GM18858 (cell line): Measurements from ENCODE around the gene CLSTN1.
"Not testable (repeated sequence)": the region's sequence is repeated elsewhere in the genome, so short reads cannot be mapped to it uniquely, and the experiment has no call there.

ENCODE experiments used
- ATAC-seq: cut with Tn5 transposase; IDR thresholded peaks from one replicate; pipeline ENCODE4 v1.9.1; 2021; ENCODE audit not compliant: unreplicated experiment

CLSTN1 gene

DNA sequence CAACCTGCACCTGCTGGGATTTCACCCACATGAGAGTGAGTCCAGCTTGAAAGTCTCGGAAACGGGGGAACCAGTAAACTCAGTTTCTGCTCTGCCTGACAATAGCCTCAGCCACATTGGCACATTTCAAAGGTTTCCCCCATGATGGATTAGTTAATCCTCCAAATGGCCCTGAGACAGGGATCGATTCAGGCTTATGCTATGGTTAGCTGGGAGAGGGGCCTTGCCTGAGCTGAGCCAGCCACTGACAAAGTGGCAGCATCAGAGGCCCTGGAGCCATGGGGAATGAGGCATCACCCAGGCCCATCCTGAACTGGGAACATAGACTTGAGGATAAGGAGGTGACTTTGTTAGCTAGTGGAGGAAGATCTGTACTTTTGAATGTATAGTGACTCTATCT, 2.9 kb upstream of the CLSTN1 start:
- ATAC-seq: no peak

DNA sequence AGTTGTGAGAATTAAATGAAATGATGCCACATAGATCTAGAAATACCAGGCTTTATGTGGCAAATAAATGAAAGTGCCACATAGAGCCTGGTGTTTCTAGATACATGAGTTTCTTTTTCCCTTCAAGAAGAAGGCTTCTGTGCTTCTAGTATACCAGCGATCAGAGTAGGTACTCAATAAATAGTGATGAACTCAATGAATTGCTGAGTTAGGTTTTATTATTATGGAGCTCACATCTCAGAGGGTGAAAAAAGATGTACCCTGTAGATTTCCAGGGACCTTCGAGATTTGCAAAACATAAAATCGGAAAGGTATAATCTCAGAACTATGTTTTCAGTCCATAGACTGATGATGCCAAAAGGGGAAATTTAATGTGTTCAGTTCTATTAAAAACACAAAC, 2.3 kb upstream of the CLSTN1 start:
- ATAC-seq: no peak

DNA sequence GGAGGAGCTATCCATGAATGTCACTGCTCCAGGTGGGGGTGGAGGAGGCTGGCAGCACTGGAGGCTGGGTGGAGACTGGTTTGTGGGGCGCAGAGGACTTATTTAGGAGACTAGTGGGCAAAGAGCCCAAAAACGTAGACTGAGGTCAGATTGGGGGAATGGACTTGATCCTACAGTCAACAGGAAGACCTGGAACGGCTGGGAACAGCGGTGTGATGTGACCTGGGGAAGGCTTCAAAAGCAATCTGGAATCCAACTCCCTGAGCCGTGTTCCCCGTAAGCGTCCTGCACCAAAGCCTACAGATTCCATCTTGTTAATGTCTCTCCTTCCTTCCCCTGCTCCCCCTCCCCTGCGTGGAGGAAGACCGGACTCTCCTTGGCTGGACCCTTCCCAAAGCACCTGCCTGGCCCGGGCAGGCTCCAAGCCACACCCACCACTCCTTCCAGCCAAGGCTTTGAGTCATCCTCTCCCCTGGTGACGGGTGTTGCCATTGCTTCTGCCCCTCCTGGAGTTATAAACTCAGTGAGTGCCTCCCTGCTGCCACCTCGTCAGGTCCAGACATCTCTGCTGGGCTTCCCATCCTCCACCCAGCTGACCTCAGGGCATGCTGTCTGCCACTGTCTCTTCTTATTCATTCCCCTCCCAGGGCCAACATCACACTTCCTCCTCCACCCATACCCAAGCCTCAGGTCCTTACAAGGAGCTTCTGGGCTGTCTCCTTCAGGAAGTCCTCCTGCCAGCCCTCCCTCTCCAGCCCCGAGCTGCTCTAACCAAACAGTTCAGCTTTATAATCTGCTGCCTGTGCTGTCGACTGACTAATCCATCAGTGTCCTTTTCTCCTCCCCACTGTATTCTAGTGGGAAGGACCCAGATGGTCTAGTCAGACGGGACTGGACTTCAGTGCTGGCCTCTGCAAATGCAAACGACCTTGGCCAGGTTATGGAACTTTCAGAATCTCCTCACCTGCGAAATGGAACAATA, 1.6 kb upstream of the CLSTN1 start:
- no peak for ATAC-seq

DNA sequence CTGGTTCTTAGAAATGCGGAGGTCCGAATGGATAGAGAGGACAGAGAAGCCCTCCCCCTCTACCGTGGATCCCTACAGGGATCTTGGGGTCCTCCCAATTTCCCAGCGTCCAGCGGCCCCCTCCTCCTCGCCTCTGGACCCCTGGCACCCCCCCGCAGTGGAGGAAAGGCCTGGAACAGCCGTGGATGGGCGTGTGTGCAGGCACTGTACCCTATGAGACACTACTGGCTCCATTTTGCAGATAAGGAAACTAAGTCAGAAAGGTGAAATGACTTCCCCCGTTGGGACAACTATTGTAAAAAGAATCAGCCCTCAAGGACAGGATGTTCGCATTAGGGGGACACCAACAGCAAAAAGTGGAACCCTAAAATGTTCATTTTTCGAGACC, 931 bp upstream of the CLSTN1 start:
- ATAC-seq: no peak

DNA sequence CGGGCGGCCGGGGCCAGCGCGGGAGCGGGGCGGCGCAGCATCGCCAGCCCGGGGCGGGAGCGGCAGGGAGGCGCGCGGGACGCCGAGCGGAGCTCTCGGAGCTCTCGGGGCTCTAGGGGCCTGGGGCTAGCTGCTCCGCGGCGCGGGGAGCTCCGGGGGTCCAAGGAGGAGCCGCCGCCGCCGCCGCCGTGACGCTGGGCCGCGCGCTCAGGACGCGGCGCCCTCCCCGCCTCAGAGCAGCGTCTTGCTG, 147 bp downstream of the CLSTN1 start:
- no peak for ATAC-seq

DNA sequence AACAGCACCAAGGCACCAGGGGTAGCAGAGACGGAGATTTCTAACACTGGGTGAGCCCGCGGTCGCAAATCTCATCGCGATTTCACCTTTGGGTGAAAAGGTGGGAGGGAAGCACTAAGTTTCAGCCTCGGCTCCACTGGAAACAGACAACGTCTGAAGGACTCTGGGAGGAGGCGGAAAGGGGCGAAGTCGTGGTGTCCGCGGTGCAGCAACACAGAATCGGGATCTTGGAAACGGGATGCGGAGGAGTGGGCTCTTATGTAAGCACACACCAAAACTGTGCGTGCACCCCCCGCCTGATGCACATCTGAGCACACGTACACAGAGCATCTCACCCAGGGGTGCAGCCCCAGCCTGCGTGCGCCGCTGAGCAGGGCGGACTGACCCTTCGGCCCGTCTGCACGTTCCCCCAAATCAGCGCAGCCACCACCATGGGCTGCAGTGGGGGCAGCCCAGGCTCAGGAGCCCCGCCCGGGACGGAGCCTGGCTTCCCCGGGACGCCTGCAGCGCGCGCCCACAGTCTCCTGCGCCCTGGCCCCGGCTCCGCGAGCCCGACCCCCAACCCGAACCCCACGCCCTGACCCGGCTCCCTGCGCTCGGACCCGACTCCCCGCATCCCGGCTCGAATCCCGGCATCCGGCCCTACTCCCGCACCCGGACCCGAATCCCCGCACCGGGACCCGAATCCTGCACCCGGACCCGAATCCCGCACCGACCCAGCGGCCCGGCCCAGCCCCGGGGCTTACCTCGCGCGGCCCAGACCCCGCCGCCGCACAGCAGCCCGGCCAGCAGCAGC, 670 bp downstream of the CLSTN1 start:
- no peak for ATAC-seq

DNA sequence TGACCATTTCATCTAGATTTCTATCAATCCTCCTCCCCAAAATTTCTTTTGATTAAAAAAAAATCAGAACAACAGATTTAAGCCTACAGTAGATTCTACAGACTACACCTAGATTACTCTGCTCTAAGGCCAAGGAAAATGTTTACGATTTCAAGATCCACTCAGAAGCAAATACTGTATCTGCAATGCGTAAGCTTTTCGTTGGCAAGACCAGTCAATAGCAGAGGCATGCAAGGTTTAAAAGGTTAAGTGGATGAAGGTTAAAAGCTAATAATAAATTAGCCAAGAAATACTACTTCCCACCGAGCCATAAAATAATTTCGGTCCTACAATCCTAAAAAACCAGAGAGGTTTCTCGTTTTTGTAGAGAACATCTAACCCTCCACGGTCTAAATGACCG, 1.3 kb downstream of the CLSTN1 start:
- no peak for ATAC-seq

DNA sequence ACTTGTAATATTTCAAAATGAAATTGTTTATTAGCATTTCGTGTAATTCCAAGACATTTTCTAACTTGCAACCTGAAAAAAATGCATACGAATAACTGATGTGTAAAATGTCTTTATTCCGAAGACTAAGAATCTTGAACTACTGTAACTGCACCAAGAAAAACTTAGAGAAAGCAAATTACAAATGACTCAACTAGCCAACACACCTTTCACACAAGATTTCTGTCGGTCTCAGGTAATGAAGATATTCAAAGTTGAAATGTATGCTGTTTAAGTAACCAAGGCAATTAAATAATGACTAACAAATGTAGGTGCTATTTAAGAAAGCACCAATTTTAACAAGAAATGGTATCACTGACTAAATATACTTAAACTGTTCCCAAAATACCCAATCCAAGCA, 2.1 kb downstream of the CLSTN1 start:
- ATAC-seq: no peak

DNA sequence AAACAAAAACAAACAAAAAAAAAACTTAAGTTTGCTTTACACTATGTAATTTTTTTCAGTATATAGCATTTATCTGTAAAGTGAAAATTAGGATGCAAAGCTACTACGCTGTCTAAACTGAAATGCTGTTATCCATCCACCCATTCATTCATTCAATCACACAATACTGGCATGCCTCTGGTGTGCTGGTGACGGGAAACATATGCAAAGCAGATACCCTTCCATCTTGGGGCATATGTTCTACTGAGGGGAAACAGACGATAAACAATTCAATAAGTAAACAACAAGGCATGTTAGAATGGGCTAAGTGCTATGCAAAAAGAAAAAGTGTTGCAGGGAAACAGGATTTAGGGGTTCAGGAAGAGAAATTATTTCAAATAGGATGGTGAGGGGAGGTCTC, 3.2 kb downstream of the CLSTN1 start:
- ATAC-seq: no peak

DNA sequence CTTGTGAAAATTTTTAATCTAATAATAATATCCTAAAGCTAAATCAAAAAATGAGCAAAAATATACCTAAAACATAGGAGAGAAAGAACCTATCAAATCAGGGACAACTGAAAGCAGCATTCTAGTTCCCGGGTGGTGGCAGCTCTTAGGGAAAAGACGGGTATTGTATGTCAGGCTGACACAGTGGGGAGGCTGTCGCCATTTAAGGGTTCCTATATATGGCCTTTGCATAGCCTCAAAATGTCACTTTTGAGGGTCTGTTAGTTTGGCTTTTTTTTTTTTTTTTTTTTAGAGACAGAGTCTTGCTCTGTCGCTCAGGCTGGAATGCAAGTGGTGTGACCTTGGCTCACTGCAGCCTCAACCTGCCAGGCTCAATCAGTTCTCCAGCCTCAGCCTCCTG, 6.0 kb downstream of the CLSTN1 start:
- no peak for ATAC-seq

DNA sequence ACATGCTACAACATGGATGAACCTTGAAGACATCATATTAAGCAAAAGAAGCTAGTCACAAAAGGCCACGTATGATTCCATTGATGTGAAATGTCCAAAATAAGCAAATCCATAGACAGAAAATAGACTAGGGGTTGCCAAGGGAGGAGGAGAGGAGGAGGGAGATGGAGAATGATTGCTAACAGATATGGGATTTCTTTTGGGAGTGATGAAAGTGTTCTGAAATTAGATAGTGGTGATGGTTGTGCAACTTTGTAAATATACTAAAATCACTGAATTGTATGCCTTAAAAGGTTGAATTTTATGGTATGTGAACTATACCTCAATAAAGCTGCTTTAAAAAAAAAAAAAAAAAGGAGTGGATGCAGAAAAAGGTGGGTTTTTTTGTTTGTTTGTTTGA, 7.6 kb downstream of the CLSTN1 start:
- no peak for ATAC-seq

DNA sequence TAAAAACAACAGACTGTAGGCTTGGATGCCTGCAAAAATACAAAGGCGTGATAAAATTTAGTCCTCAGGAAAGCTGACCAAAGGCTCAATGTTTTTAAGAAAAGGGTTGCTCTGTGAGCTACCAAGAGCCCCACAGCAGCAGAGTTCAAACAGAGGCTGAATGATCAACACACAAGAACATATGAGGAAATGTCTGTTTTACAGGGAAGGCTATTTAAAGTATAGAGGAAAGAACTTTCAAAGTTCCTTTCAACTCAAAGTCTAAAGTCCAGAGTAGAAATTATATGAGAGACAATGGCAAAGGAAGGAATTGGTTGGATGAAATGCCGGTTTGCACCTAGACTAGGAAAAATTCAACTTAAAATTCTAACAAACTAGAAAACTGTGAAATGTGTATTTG, 8.6 kb downstream of the CLSTN1 start:
- ATAC-seq: no peak

DNA sequence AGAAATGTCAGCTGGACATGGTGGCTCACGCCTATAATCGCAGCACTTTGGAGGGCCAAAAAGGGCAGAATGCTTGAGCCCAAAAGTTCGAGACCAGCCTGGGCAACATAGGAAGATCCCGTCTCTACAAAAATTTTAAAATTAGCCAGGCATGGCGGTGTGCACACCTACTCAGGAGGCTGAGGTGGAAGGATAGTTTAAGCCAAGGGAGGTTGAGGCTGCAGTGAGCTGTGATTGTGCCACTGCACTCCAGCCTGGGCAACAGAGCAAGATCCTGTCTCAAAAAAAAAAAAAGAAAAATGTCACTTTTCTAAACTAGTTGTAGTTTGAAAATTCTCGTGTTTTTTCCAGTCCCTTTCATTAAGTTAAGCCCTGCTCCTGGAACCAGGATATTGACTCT, 9.1 kb downstream of the CLSTN1 start:
- no peak for ATAC-seq

DNA sequence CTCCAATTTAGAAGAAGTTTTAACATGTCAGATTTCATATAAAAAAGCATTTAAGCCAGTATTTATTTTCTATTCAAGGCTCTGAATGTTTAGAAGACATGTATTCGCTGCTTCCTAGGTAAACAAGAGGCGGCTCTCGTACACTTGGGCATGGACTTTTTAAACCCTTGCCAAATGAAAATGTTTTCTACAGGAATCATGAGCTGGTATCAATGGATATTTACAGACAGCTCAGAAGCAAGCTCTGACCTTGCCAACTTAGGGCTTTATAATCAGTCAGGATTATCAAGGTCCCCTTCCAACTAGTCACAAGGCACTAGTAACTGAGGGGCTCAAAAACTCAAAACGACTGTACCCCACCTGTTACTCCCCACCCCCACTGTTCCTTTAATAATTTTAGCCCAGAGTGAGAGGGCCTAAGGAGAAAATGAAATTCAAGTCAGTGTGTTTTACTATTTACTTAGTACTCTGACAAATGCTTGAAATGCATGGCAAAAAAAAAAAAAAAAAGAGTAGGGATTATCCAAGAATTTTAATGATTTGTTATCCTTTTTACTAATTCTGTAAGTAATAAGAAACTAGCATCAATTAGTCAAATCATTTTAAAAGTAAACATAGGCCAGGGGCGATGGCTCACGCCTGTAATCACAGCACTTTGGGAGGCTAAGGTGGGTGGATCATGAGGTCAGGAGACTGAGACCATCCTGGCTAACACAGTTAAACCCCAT, 12.4 kb downstream of the CLSTN1 start:
- no peak for ATAC-seq

DNA sequence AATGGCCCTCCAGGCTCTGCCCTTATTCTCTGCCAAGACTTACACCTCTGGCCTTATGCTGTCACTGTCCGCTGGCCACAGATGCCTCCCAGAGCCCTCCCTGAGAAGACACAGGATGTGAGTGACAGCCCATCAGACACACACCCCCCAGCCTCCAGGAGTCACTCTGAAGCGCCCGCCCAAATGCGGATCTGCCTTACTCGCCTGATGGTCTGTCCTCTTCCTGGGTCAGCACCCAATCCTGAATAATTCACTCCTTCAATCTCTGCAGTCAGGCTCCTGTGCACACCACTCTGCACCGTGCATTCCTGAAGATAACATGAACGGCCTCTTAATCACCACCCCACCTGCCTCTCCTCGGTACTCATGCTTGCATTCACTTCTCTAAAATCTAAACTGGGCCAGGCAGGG, 14.7 kb downstream of the CLSTN1 start:
- ATAC-seq: no peak

DNA sequence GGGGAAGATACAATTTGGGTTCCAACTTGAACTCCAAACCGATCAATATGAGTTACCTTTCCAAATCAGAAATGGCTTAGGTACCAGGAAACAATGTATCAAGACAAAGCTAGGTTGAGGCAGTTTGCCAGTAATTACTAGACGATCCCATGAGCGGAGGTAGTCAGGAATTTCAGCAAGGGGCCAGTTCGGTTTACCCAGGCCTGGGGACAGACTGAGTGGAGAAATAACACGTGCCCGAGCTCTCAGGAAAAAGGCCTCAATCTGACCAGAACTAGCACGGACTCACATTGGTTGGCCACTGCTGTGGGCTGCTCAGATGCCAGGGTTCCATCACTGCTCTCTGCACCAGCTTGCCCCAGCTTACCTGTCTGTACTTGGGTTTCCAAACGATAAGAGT, 15.3 kb downstream of the CLSTN1 start:
- no peak for ATAC-seq

DNA sequence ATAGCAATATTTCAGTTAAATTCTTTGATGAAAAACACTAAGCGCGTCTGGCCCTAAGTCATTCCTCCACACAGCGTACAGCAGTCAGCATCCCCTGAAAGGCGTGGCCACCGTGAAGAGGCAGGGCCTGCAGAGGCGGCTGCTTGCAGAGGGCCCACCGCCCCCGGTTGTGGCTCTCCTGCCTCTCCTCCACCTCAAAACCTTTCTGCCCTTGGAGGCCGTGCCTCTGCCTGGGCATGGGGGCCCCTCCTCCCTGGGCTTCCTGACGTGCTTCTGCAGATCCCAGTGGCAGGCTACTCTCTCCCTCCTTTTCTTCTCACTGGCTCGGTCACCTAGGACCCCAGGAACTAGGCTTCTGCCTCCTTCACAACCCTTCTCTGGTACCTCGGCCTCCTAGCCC, 16.2 kb downstream of the CLSTN1 start:
- no peak for ATAC-seq

DNA sequence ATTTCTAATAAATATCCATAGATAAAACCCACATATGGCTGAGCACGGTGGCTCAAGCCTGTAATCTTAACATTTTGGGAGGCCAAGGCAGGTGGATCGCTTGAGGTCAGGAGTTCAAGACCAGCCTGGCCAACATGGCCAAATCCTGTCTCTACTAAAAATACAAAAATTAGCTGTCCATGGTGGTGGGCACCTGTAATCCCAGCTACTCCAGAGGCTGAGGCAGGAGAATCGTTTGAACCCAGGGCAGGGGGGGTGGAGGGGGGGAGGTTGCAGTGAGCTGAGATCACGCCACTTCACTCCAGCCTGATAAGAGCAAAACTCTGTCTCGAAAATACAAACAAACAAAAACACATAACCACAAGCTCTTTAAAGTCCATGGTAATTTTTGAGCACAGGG, 17.8 kb downstream of the CLSTN1 start:
- not testable (repeated sequence) for ATAC-seq

DNA sequence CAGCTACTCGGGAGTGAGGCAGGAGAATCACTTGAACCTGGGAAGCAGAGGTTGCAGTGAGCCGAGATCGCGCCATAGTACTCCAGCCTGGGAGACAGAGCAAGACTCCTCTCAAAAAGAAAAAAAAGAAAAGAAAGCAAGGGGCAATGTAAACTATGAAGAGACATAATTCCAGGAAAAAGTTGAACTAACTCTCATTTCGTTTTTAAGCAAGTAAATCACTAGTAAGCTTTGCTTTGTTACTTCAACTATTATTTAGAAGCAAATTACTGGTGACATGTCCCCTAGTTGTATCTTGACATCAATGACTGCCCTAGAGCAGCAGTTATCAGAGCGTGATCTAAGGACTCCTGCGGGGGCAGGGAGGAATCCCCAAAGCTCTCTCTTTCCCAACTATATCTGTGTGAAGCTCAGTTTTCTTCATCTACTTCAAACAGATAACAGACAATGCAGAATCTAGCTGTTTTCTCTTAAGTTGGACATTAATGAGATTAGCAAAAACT, 18.7 kb downstream of the CLSTN1 start:
- ATAC-seq: no peak

DNA sequence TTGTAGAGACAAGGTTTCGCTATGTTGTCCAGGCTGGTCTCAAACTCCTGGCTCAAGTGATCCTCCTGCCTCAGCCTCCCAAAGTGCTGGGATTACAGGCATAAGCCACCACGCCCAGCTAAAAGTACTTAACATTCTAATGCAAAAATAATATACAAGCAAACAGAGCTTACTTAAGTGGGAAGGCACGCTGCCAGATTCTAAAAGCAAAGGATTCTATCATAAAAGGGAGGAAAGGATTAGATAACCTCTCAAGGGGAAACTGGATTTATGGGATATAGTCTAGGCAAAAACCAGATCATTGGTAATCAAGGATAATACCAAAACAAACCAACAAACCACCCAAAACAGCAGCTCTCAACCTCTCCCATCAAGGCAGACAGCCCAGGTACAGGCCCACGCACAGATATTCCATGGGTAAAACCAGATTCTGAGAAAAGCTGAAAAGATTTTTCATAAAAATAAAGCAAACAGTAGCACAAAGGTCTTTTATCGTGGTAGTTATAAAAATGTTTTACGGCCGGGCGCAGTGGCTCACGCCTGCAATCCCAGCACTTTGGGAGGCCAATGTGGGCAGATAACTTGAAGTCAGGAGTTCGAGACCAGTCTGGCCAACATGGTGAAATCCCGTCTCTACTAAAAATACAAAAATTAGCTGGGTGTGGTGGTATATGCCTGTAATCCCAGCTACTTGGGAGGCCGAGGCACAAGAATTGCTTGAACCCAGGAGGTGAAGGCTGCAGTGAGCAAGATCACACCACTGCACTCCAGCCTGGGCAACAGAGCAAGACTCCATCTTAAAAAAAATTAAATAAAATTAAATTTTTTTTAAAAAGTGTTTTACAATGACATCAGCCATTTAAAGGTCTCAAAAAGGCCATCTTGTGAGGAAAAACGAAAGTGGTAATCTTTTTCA, 20.5 kb downstream of the CLSTN1 start:
- ATAC-seq: not testable (repeated sequence)

DNA sequence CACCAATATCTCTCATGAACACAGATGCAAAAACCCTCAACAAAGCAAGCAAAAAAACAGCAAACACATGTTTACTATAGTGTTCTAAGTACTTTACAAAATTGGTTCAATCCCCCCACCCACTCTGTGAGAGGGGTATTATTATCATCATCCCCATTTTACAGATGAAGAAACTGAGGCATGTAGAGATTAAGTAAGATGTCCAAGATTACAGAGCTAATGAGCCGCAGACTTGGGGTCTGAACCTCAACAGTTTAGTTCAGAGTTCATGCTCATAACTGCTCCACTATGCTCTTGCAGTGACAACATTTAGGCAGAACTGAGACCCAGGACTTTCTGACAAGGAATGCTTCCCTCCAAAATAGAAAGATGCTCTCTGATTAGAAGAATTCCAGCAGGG, 21.9 kb downstream of the CLSTN1 start:
- no peak for ATAC-seq
